Measurements from ENCODE around the gene CA9.

GRCh38 chr9:35658137-35658967 is 15.4 kb upstream of the CA9 start, which contains the start of gene CCDC107:
- TF ChIP-seq EZH2 (IDR thresholded peaks at IDR 0.05; ENCODE audit: borderline replicate concordance, low read depth, low read length) (no peak), POLR2A (conservative IDR thresholded peaks at IDR 0.05) (peak; percentile 70), CLOCK (CRISPR knock-in tag; IDR thresholded peaks at IDR 0.05; ENCODE audit: borderline replicate concordance) (no peak), HOMEZ (CRISPR knock-in tag; IDR thresholded peaks at IDR 0.05) (no peak), CREB5 (CRISPR knock-in tag; IDR thresholded peaks at IDR 0.05) (no peak), CTCF (IDR thresholded peaks at IDR 0.05 in 2 of 3, conservative IDR thresholded peaks at IDR 0.05 in 1 of 3; ENCODE audit: insufficient read depth in 2 of 3, low read depth in 1 of 3, low read length in 3 of 3) (peak; percentile 47 to 71 (median 65)), ZFX (CRISPR knock-in tag; IDR thresholded peaks at IDR 0.05) (peak; percentile 82), ZBTB17 (CRISPR knock-in tag; IDR thresholded peaks at IDR 0.05) (no peak)

Measured in K562 (cell line).